Esophagus squamous epithelium (tissue), 4 donors: ENCODE data around the gene TMC1.

Source experiments
- POLR2A ChIP-seq, 4 donors: fragments of 450-650 bp; IDR thresholded peaks; one replicate each; pipeline ENCODE4 v1.6.1; 2017; ENCODE audit warnings: antibody characterized with exemption in 4 of 4, mild to moderate bottlenecking in 4 of 4, moderate library complexity in 3 of 4
- TF ChIP-seq, protein P1 (sequence below), 6 experiments: fragments of 450-650 bp in 4 of 6; fragments of 200-600 bp in 2 of 6; sonication (generic) in 2 of 6; IDR thresholded peaks; one replicate each; pipeline ENCODE4 v1.5.1; 2016 to 2019; ENCODE audit warnings: antibody characterized with exemption in 6 of 6, mild to moderate bottlenecking in 4 of 6, moderate library complexity in 4 of 6

DNA sequence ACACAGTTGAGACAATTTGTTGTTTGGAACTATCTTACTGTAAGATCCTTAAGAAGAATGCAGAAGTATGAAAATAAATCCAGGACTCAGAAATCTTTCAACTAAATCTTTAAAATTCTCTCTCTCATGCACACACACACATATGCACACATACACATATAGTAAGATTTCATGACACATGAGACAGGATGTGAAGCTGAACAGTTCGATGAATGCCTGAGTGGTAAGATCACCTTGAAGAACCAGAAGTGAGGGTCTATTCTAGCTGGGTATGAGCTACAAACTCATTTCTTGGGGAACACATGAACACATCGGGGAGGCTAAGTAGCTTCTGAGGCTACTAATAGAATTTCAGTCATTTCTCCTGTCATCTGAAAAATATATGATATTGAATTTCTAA, 153.6 kb downstream of the TMC1 start:
- TF ChIP-seq, protein P1, sequence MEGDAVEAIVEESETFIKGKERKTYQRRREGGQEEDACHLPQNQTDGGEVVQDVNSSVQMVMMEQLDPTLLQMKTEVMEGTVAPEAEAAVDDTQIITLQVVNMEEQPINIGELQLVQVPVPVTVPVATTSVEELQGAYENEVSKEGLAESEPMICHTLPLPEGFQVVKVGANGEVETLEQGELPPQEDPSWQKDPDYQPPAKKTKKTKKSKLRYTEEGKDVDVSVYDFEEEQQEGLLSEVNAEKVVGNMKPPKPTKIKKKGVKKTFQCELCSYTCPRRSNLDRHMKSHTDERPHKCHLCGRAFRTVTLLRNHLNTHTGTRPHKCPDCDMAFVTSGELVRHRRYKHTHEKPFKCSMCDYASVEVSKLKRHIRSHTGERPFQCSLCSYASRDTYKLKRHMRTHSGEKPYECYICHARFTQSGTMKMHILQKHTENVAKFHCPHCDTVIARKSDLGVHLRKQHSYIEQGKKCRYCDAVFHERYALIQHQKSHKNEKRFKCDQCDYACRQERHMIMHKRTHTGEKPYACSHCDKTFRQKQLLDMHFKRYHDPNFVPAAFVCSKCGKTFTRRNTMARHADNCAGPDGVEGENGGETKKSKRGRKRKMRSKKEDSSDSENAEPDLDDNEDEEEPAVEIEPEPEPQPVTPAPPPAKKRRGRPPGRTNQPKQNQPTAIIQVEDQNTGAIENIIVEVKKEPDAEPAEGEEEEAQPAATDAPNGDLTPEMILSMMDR (IDR thresholded peaks at IDR 0.05), result no peak
- no peak for TF ChIP-seq POLR2A (IDR thresholded peaks at IDR 0.05)
